Hepatocyte (in vitro differentiated cells): ENCODE data around the gene FAM50A. TPM values are rescaled to one million over a fixed set of nuclear protein-coding genes. Genes with fewer than 3 reads are reported as not detected.

Experiments
- DNase-seq: peaks from one replicate; pipeline ENCODE4 v3.0.0-alpha.2; 2016; ENCODE audit warnings: low spot score
- H2AFZ ChIP-seq: fragments of 200-600 bp; sonication (generic); 2 replicates; pipeline ENCODE4 v1.6.0; 2016; ENCODE audit warnings: antibody characterized with exemption, mild to moderate bottlenecking
- H3K27ac ChIP-seq: fragments of 200-600 bp; sonication (generic); 2 replicates; pipeline ENCODE4 v1.5.1; 2016; ENCODE audit warnings: mild to moderate bottlenecking
- H3K27me3 ChIP-seq: fragments of 200-600 bp; sonication (generic); 2 replicates; pipeline ENCODE4 v1.6.1; 2016
- H3K36me3 ChIP-seq: fragments of 200-600 bp; sonication (generic); replicated peaks from 2 replicates; pipeline ENCODE4 v1.5.1; 2016; ENCODE audit warnings: low read depth; ENCODE audit not compliant: insufficient read depth
- H3K4me1 ChIP-seq: fragments of 200-600 bp; sonication (generic); 2 replicates; pipeline ENCODE4 v1.5.1; 2016; ENCODE audit warnings: mild to moderate bottlenecking, moderate library complexity; ENCODE audit not compliant: insufficient read depth
- H3K4me2 ChIP-seq: fragments of 200-600 bp; sonication (generic); 2 replicates; pipeline ENCODE4 v1.6.0; 2016
- H3K4me3 ChIP-seq: fragments of 200-600 bp; sonication (generic); 2 replicates; pipeline ENCODE4 v1.5.1; 2016; ENCODE audit warnings: mild to moderate bottlenecking
- H3K79me2 ChIP-seq: fragments of 200-600 bp; sonication (generic); 2 replicates; pipeline ENCODE4 v1.6.0; 2017; ENCODE audit warnings: mild to moderate bottlenecking
- H3K9me2 ChIP-seq: fragments of 200-600 bp; sonication (generic); replicated peaks from 2 replicates; pipeline ENCODE4 v1.6.0; 2017; ENCODE audit warnings: mild to moderate bottlenecking; ENCODE audit not compliant: insufficient read depth
- H3K9me3 ChIP-seq: fragments of 200-600 bp; sonication (generic); 2 replicates; pipeline ENCODE4 v1.5.1; 2016; ENCODE audit warnings: low read depth, mild to moderate bottlenecking
- H4K20me1 ChIP-seq: fragments of 200-600 bp; sonication (generic); 2 replicates; pipeline ENCODE4 v1.6.0; 2016; ENCODE audit warnings: mild to moderate bottlenecking; ENCODE audit not compliant: insufficient read depth, poor library complexity, severe bottlenecking
- EZH2 ChIP-seq: fragments of 200-600 bp; sonication (generic); IDR thresholded peaks from 2 replicates; pipeline ENCODE4 v1.6.1; 2016; ENCODE audit warnings: antibody characterized with exemption, mild to moderate bottlenecking, borderline replicate concordance
- EZH2phosphoT487 ChIP-seq: fragments of 200-600 bp; sonication (generic); IDR thresholded peaks from one replicate; pipeline ENCODE4 v1.6.1; 2018; ENCODE audit warnings: antibody characterized with exemption, mild to moderate bottlenecking, low read depth, moderate library complexity; ENCODE audit not compliant: unreplicated experiment, severe bottlenecking
- WGBS: methylation state at CpG from one replicate; pipeline ENCODE4 v1.1.6; 2016; ENCODE audit warnings: low lambda C conversion rate; ENCODE audit errors: missing lambda C conversion rate; 5-methylcytosine and 5-hydroxymethylcytosine counted together
- polyA plus RNA-seq: library from polyadenylated mRNA; unstranded; fragments of >200 nt; fragmentation: Nextera tagmentation; extraction: Ambion mirVana; gene quantifications from 2 replicates; pipeline ENCODE4 v1.2.1, GENCODE V29; 2016
- total RNA-seq: library from RNA; depleted of rRNA; stranded (reverse); fragments of >200 nt; gene quantifications from 2 replicates; pipeline ENCODE4 v1.2.3, GENCODE V29; 2014
- TF ChIP-seq, protein P1 (sequence below): fragments of 200-600 bp; sonication (generic); IDR thresholded peaks from 2 replicates; pipeline ENCODE4 v1.5.1; 2016; ENCODE audit warnings: antibody characterized with exemption, mild to moderate bottlenecking; ENCODE audit not compliant: poor library complexity

Gene FAM50A
- total and polyA plus RNA-seq, 2 experiments from 2014 or later: 65.9 to 147 TPM

DNA sequence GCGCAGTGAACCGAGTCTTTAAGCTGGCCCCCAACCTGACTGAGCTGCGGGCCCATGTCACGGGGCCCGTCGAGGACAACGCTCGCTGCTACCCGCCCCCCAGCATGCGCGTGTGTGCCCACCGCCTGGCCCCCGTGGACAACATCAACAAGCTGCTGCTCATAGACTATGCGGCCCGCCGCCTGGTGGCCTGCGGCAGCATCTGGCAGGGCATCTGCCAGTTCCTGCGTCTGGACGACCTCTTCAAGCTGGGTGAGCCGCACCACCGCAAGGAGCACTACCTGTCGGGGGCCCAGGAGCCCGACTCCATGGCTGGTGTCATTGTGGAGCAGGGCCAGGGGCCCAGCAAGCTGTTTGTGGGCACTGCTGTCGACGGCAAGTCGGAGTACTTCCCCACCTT, 16.4 kb downstream of the FAM50A start:
- no peaks in the 10 kb centered on the region for H4K20me1 ChIP-seq
- no peaks in the 10 kb centered on the region for H3K9me2 ChIP-seq
- H3K4me1 ChIP-seq: no peaks in the 10 kb centered on the region
- no peaks in the 10 kb centered on the region for H3K36me3 ChIP-seq
- peaks cover 23% of the 10 kb centered on the region for H3K79me2 ChIP-seq
- DNase-seq: no peak
- no peaks in the 10 kb centered on the region for H3K9me3 ChIP-seq
- WGBS: 95% methylated on average over 26 of the region's 26 CpGs
- TF ChIP-seq EZH2phosphoT487 (no peak), EZH2 (no peak)
- TF ChIP-seq, protein P1, sequence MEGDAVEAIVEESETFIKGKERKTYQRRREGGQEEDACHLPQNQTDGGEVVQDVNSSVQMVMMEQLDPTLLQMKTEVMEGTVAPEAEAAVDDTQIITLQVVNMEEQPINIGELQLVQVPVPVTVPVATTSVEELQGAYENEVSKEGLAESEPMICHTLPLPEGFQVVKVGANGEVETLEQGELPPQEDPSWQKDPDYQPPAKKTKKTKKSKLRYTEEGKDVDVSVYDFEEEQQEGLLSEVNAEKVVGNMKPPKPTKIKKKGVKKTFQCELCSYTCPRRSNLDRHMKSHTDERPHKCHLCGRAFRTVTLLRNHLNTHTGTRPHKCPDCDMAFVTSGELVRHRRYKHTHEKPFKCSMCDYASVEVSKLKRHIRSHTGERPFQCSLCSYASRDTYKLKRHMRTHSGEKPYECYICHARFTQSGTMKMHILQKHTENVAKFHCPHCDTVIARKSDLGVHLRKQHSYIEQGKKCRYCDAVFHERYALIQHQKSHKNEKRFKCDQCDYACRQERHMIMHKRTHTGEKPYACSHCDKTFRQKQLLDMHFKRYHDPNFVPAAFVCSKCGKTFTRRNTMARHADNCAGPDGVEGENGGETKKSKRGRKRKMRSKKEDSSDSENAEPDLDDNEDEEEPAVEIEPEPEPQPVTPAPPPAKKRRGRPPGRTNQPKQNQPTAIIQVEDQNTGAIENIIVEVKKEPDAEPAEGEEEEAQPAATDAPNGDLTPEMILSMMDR: no peak
- H2AFZ ChIP-seq: no peak overlapping the region
- H3K27ac ChIP-seq: no peak overlapping the region
- no peak overlapping the region for H3K4me3 ChIP-seq
- no peaks in the 10 kb centered on the region for H3K27me3 ChIP-seq
- peak overlapping the region; percentile 83 for H3K4me2 ChIP-seq

DNA sequence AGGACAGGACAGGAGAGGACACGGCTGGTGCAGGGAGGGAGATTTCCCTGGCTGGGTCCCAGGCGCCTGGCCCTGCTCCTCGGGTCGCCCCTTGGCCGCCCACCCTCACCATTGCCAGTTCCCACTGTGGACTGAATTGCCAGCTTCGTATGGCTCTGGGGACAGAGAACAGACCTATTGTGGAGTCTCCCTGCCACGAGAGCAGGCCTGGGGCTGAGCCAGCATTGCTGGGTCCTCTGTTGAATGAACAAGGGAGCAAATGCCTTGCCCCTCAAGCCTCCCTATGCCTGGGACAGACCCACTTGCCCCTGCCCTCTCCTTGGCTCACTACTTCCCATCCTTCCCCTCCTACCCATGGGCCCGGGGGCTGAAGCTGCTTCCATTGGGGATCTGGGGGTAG, 18.5 kb downstream of the FAM50A start:
- TF ChIP-seq, protein P1: no peak
- TF ChIP-seq EZH2 (no peak), EZH2phosphoT487 (no peak)
- Histone ChIP-seq H3K79me2 (peaks cover 23% of the 10 kb centered on the region), H3K9me2 (no peaks in the 10 kb centered on the region), H2AFZ (no peak overlapping the region), H3K36me3 (no peaks in the 10 kb centered on the region), H3K9me3 (no peaks in the 10 kb centered on the region), H3K27me3 (no peaks in the 10 kb centered on the region), H3K4me1 (no peaks in the 10 kb centered on the region), H3K4me3 (no peak overlapping the region), H3K4me2 (no peak overlapping the region), H4K20me1 (no peaks in the 10 kb centered on the region), H3K27ac (no peak overlapping the region)
- no peak for DNase-seq
- WGBS: 90% methylated on average over 8 of the region's 8 CpGs

DNA sequence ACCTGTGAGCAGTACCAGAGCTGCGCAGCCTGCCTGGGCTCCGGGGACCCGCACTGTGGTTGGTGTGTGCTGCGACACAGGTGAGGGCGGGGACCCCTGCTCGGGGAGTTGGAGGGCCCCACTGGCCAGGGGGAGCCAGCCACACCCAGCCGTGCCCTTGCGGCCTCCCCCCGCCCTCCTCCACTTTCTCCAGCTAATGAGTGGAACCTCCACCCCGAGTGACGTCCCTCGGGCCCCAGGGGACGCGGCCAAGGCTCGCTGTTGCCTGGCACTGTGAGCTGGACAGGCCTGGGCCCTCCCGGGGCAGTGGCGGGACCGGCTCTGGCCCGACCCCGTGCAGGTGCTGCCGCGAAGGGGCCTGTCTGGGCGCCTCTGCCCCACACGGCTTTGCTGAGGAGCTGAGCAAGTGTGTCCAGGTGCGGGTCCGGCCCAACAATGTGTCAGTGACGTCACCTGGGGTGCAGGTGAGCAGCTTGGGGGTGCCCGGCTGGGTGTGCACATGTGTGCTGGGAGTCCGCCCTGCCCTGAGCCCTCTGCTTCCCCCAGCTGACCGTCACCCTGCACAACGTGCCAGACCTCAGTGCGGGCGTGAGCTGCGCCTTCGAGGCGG, 19.8 kb downstream of the FAM50A start:
- Histone ChIP-seq H4K20me1 (no peaks in the 10 kb centered on the region), H3K4me3 (no peak overlapping the region), H3K36me3 (no peaks in the 10 kb centered on the region), H3K9me2 (no peaks in the 10 kb centered on the region), H3K27ac (no peak overlapping the region), H3K4me1 (no peaks in the 10 kb centered on the region), H3K79me2 (peaks cover 17% of the 10 kb centered on the region), H3K4me2 (no peak overlapping the region), H3K9me3 (no peaks in the 10 kb centered on the region), H3K27me3 (no peaks in the 10 kb centered on the region), H2AFZ (no peak overlapping the region)
- WGBS: 93% methylated on average over 26 of the region's 36 CpGs
- TF ChIP-seq EZH2phosphoT487 (no peak), EZH2 (no peak)
- TF ChIP-seq, protein P1: no peak
- no peak for DNase-seq
